Measurements from ENCODE around the gene MYBBP1A. TPM values are rescaled to one million over a fixed set of nuclear protein-coding genes. Genes with fewer than 3 reads are reported as not detected.

The MYBBP1A gene
- polyA plus RNA-seq, 2 of the 4 experiments (the other 2 are of a cell fraction) = 42.9 to 95.1 TPM

DNA sequence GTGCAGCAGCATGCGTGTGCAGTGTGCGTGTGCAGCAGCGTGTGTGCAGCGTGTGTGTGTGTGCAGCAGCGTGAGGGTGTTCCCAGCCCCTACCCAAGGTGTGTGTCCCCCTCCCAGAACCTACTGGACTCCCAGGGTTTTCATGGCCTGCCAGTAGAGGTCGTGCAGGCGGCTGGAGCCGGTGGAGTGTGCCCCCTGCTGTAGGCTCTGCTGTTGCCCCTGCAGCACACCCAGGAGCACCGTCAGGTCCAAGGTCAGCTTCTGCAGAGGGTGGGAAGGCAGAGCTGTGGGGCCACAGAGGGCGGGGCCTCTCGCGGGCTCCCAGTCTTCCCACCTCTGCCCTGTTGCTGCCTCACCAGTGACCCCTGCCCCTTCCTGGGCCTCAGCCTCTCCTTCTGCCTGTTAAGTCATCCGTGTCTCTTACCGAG is 14.9 kb downstream of the MYBBP1A start:
- no peak for FAIRE-seq
- no peak overlapping the region for H3K4me2 ChIP-seq
- 60% methylated on average over 7 of the region's 14 CpGs for WGBS (ENCODE audit: missing lambda C conversion rate)
- peak in 1 of 2 experiments; percentile 24; a peak in 3 of 6 replicates for ATAC-seq
- H3K4me1 ChIP-seq = peaks cover 1% of the 10 kb centered on the region; the same call in 2 of the 3 replicates
- no peak for DNase-seq (ENCODE audit: low read depth in 1 of 2, low spot score in 1 of 2)
- no peak overlapping the region for H3K4me3 ChIP-seq
- TF ChIP-seq JUN (IDR thresholded peaks at IDR 0.05) = 0 out of 5 replicates have a peak, but pooled peaks of 1 of the 2 experiments have one; percentile 17
- TF ChIP-seq NR3C1 (IDR thresholded peaks at IDR 0.05) = no peak
- 0 out of 5 replicates have a peak, but pooled peaks of 1 of the 2 experiments have one; percentile 20 for TF ChIP-seq RAD21 (conservative IDR thresholded peaks at IDR 0.05 in 1 of 2, IDR thresholded peaks at IDR 0.05 in 1 of 2)
- TF ChIP-seq, protein P1, sequence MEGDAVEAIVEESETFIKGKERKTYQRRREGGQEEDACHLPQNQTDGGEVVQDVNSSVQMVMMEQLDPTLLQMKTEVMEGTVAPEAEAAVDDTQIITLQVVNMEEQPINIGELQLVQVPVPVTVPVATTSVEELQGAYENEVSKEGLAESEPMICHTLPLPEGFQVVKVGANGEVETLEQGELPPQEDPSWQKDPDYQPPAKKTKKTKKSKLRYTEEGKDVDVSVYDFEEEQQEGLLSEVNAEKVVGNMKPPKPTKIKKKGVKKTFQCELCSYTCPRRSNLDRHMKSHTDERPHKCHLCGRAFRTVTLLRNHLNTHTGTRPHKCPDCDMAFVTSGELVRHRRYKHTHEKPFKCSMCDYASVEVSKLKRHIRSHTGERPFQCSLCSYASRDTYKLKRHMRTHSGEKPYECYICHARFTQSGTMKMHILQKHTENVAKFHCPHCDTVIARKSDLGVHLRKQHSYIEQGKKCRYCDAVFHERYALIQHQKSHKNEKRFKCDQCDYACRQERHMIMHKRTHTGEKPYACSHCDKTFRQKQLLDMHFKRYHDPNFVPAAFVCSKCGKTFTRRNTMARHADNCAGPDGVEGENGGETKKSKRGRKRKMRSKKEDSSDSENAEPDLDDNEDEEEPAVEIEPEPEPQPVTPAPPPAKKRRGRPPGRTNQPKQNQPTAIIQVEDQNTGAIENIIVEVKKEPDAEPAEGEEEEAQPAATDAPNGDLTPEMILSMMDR (IDR thresholded peaks at IDR 0.05) = peak; percentile 36
- ChIA-PET POLR2A (no interaction called here), CTCF (interaction anchor here (0.7 to 13.0 kb wide), 7 partner anchors 9 to 119 kb away, joined by 3 to 99 read pairs (median 4); no protein-coding TSS in a partner anchor)
- H3K27ac ChIP-seq = no peak overlapping the region
- no peaks in the 10 kb centered on the region for H3K9me3 ChIP-seq

DNA sequence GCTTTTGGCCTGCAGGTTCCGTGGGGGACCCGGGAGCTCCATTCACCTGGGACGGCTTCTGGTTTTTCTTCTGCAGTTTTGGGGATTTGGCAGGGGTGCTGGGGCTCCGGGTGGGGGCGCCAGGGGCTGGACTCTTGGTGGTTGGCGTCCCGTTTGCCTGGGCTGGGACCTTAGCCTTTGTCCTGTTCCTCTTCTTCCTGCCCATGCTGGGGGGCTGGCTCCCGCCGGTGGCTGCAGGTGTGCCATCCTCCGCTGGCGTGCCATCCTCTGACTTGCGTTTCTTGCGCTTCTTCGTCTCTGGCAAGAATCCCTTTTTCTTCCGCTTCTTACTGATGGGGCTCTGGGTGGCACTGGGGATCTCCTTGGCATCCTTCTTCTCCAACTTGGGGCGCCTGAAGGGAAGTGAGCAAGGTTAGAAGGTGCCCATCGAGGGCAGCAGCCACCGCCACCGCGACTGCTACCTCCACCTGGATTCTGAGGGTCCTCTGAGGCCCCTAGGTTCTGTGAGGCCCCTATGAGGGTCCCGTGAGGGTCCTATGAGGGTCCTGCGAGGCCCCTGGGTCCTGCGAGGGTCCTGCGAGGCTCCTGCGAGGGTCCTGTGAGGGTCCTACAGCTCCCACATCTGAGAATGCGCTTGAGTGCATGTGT is 15.5 kb downstream of the MYBBP1A start:
- Histone ChIP-seq H3K4me1 (peaks cover 6% of the 10 kb centered on the region), H3K27ac (no peak overlapping the region), H3K9me3 (no peaks in the 10 kb centered on the region), H3K4me3 (no peak overlapping the region), H3K4me2 (no peak overlapping the region)
- POLR2A ChIA-PET = no interaction called here
- CTCF ChIA-PET = interaction anchor here (0.7 to 13.0 kb wide), 9 partner anchors 9 to 120 kb away, joined by 3 to 99 read pairs (median 4); no protein-coding TSS in a partner anchor
- 92% methylated on average over 22 of the region's 26 CpGs for WGBS (ENCODE audit: missing lambda C conversion rate)
- ATAC-seq (no peak), DNase-seq (ENCODE audit: low read depth in 1 of 2, low spot score in 1 of 2) (no peak), FAIRE-seq (no peak)
- TF ChIP-seq KDM1A (IDR thresholded peaks at IDR 0.05; ENCODE audit: low read depth) (no peak), HOXB5 (CRISPR knock-in tag; IDR thresholded peaks at IDR 0.05) (no peak), HEYL (CRISPR knock-in tag; IDR thresholded peaks at IDR 0.05) (no peak), JUNB (IDR thresholded peaks at IDR 0.05) (no peak), KDM5A (IDR thresholded peaks at IDR 0.05) (no peak), RARB (CRISPR knock-in tag; IDR thresholded peaks at IDR 0.05) (no peak), GATA3 (IDR thresholded peaks at IDR 0.05; ENCODE audit: borderline replicate concordance) (no peak), ESRRA (IDR thresholded peaks at IDR 0.05; ENCODE audit: borderline replicate concordance, low read length) (no peak)
- TF ChIP-seq, protein P2, sequence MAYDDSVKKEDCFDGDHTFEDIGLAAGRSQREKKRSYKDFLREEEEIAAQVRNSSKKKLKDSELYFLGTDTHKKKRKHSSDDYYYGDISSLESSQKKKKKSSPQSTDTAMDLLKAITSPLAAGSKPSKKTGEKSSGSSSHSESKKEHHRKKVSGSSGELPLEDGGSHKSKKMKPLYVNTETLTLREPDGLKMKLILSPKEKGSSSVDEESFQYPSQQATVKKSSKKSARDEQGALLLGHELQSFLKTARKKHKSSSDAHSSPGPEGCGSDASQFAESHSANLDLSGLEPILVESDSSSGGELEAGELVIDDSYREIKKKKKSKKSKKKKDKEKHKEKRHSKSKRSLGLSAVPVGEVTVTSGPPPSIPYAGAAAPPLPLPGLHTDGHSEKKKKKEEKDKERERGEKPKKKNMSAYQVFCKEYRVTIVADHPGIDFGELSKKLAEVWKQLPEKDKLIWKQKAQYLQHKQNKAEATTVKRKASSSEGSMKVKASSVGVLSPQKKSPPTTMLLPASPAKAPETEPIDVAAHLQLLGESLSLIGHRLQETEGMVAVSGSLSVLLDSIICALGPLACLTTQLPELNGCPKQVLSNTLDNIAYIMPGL (CRISPR knock-in tag; IDR thresholded peaks at IDR 0.05; ENCODE audit: borderline replicate concordance) = no peak

DNA sequence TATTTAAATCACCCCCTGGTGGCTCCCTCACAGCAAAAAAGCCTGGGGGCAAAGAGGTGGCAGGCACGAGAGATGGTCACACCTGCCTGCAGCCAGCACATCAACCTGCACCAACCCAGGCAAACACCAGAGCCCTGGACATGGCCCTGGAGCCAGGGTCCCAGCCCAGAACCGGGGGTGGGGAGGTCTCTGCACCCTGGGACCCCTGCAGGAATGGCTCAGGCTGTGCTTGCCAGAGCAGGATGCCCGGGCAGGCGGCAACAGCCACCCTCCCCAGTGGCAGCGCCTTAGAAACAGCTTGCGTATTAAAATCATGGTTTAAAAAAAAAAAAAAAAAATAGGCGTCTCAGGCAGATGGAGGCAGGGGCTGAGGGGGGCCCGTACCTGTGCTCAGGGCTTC is 16.2 kb downstream of the MYBBP1A start:
- CTCF ChIA-PET = interaction anchor here (1.1 to 3.6 kb wide), 6 partner anchors 14 to 119 kb away, joined by 3 to 25 read pairs (median 4); no protein-coding TSS in a partner anchor
- no peak overlapping the region for H3K4me3 ChIP-seq
- no peak for DNase-seq (ENCODE audit: low read depth in 1 of 2, low spot score in 1 of 2)
- FAIRE-seq = no peak
- peaks cover 13% of the 10 kb centered on the region for H3K4me1 ChIP-seq
- H3K4me2 ChIP-seq = no peak overlapping the region
- no peak for TF ChIP-seq NPAS2 (CRISPR knock-in tag; IDR thresholded peaks at IDR 0.05; ENCODE audit: borderline replicate concordance)
- POLR2A ChIA-PET = interaction anchor here (2.1 kb wide), 1 partner anchor 16 kb away, joined by 8 read pairs; the partner anchor contains the start of gene MYBBP1A
- H3K27ac ChIP-seq = no peak overlapping the region
- ATAC-seq = no peak
- WGBS (ENCODE audit: missing lambda C conversion rate) = 84% methylated on average over 8 of the region's 8 CpGs
- no peaks in the 10 kb centered on the region for H3K9me3 ChIP-seq
